Panc1 (cell line): ENCODE results near the gene MARCHF3. TPM values are rescaled to one million over a fixed set of nuclear protein-coding genes. Genes with fewer than 3 reads are reported as not detected.

Source experiments
- ATAC-seq: fragments of 200-7000 bp; cut with Tn5 transposase; 2 replicates; pipeline ENCODE4 v1.9.1; 2020; ENCODE audit warnings: mild to moderate bottlenecking, moderate library complexity
- BruUV-seq: library from RNA; stranded (reverse); fragments of 400-500 nt; replicated peaks from 2 replicates; lab custom pipeline; 2021; lab: Mats Ljungman, UMichigan
- CTCF ChIA-PET: fragments of 300-600 bp; sonication (Branson Sonifier 250); formaldehyde crosslinking; loops from one replicate; lab custom pipeline; 2022; ENCODE audit warnings: antibody characterized with exemption; lab: Charles Lee
- POLR2A ChIA-PET: fragments of 300-600 bp; sonication (Branson Sonifier 250); formaldehyde crosslinking; loops from one replicate; lab custom pipeline; 2022; ENCODE audit warnings: antibody characterized with exemption; lab: Charles Lee
- DNase-seq: peaks from one replicate; pipeline ENCODE4 v3.0.0-alpha.2; 2010; ENCODE audit warnings: low read depth, low spot score
- H3K27ac ChIP-seq: 2 replicates; pipeline ENCODE4 v1.5.1; 2011; ENCODE audit warnings: mild to moderate bottlenecking, low read length, inconsistent platforms
- H3K27me3 ChIP-seq: fragments of 200-500 bp; sonication (Bioruptor generic); 2 replicates; pipeline ENCODE4 v1.6.0; 2014; ENCODE audit warnings: low read length, inconsistent platforms; ENCODE audit not compliant: control insufficient read depth, insufficient read depth
- H3K36me3 ChIP-seq: fragments of 200-500 bp; sonication (Bioruptor generic); 2 replicates; pipeline ENCODE4 v1.5.1; 2014; ENCODE audit warnings: inconsistent platforms, mild to moderate bottlenecking, low read length, moderate library complexity; ENCODE audit not compliant: control insufficient read depth, insufficient read depth
- H3K4me1 ChIP-seq: 2 replicates; pipeline ENCODE4 v1.5.1; 2011; ENCODE audit warnings: inconsistent platforms, mild to moderate bottlenecking, low read length, moderate library complexity; ENCODE audit not compliant: control insufficient read depth, insufficient read depth
- H3K4me3 ChIP-seq, 2 experiments: 2 replicates each; pipeline ENCODE4 v1.5.1; 2011 to 2012; ENCODE audit warnings: low read depth in 2 of 2, low read length in 2 of 2, mild to moderate bottlenecking in 2 of 2, inconsistent platforms in 1 of 2, moderate library complexity in 1 of 2
- H3K9me3 ChIP-seq: fragments of 200-500 bp; sonication (Bioruptor generic); 2 replicates; pipeline ENCODE4 v1.5.1; 2014; ENCODE audit warnings: low read depth, mild to moderate bottlenecking, inconsistent platforms, low read length, moderate library complexity; ENCODE audit not compliant: control insufficient read depth, insufficient read depth
- POLR2AphosphoS5 ChIP-seq: IDR thresholded peaks from 2 replicates; pipeline ENCODE4 v1.6.1; 2012; ENCODE audit warnings: mild to moderate bottlenecking, low read depth, low read length, moderate library complexity
- SIN3A ChIP-seq: IDR thresholded peaks from 2 replicates; pipeline ENCODE4 v1.6.1; 2012; ENCODE audit warnings: low read depth, mild to moderate bottlenecking, low read length, moderate library complexity, borderline replicate concordance; ENCODE audit not compliant: insufficient read depth
- TCF7L2 ChIP-seq: IDR thresholded peaks from 2 replicates; pipeline ENCODE4 v1.6.1; 2011; ENCODE audit warnings: mild to moderate bottlenecking, low read depth, low read length, inconsistent platforms
- in situ Hi-C: cut with HindIII; loops from 2 replicates; pipeline ENCODE4 v1.10.0; 2016; ENCODE audit warnings: low sequenced_read_pairs, low pct_unique_long_range_greater_than_20kb
- intact Hi-C: fragments of 100-400 bp; cut with micrococcal nuclease; formaldehyde crosslinking; loops from one replicate; pipeline ENCODE4 v1.10.0; 2022; ENCODE audit not compliant: unreplicated experiment
- total RNA-seq: library from RNA; stranded (reverse); gene quantifications from one replicate; pipeline ENCODE4 v1.2.1, GENCODE V29; 2021; ENCODE audit not compliant: unreplicated experiment
- TF ChIP-seq, protein P1 (sequence below): fragments of 450-650 bp; IDR thresholded peaks from 2 replicates; pipeline ENCODE4 v1.5.1; 2017; ENCODE audit warnings: mild to moderate bottlenecking
- TF ChIP-seq, protein P2 (sequence below), 2 experiments: IDR thresholded peaks; 2 replicates each; pipeline ENCODE4 v1.6.1; 2011 to 2012; ENCODE audit warnings: low read depth in 2 of 2, control low read depth in 1 of 2, low read length in 1 of 2, mild to moderate bottlenecking in 1 of 2, moderate library complexity in 1 of 2; ENCODE audit not compliant: insufficient read depth in 1 of 2

MARCHF3 gene
- total RNA-seq, 1 experiment from 2014 or later, result 3.0 TPM

DNA sequence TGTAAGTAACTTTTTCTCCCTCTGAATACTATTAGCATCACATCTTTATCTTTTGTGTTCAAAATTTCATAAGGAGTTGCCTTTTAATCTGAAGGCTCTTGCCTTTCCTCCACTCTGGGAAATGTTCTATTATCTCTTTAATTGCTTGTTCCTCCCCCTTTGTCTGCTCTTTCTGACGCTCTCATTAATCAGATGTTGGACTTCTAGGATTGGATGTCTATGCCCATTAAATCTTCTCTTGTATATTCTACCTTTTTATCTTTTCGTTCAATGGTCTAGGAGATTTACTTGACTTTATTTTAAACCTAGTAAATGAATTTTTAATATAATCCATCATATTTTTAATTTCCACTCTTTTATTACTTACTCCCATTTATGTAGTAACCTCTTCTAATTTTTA lies 76.7 kb downstream of the MARCHF3 start:
- no peaks in the 10 kb centered on the region; the same call in 1 of the 2 replicates for H3K27me3 ChIP-seq
- H3K4me1 ChIP-seq, result no peaks in the 10 kb centered on the region
- no peaks in the 10 kb centered on the region for H3K9me3 ChIP-seq
- no peaks in the 10 kb centered on the region for H3K36me3 ChIP-seq
- ChIA-PET CTCF (no interaction called here), POLR2A (no interaction called here)
- intact Hi-C loops, result no loop called here
- no peak overlapping the region for H3K27ac ChIP-seq
- TF ChIP-seq, protein P1, sequence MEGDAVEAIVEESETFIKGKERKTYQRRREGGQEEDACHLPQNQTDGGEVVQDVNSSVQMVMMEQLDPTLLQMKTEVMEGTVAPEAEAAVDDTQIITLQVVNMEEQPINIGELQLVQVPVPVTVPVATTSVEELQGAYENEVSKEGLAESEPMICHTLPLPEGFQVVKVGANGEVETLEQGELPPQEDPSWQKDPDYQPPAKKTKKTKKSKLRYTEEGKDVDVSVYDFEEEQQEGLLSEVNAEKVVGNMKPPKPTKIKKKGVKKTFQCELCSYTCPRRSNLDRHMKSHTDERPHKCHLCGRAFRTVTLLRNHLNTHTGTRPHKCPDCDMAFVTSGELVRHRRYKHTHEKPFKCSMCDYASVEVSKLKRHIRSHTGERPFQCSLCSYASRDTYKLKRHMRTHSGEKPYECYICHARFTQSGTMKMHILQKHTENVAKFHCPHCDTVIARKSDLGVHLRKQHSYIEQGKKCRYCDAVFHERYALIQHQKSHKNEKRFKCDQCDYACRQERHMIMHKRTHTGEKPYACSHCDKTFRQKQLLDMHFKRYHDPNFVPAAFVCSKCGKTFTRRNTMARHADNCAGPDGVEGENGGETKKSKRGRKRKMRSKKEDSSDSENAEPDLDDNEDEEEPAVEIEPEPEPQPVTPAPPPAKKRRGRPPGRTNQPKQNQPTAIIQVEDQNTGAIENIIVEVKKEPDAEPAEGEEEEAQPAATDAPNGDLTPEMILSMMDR, result no peak
- TF ChIP-seq POLR2AphosphoS5 (no peak), TCF7L2 (no peak), SIN3A (no peak)
- TF ChIP-seq, protein P2, sequence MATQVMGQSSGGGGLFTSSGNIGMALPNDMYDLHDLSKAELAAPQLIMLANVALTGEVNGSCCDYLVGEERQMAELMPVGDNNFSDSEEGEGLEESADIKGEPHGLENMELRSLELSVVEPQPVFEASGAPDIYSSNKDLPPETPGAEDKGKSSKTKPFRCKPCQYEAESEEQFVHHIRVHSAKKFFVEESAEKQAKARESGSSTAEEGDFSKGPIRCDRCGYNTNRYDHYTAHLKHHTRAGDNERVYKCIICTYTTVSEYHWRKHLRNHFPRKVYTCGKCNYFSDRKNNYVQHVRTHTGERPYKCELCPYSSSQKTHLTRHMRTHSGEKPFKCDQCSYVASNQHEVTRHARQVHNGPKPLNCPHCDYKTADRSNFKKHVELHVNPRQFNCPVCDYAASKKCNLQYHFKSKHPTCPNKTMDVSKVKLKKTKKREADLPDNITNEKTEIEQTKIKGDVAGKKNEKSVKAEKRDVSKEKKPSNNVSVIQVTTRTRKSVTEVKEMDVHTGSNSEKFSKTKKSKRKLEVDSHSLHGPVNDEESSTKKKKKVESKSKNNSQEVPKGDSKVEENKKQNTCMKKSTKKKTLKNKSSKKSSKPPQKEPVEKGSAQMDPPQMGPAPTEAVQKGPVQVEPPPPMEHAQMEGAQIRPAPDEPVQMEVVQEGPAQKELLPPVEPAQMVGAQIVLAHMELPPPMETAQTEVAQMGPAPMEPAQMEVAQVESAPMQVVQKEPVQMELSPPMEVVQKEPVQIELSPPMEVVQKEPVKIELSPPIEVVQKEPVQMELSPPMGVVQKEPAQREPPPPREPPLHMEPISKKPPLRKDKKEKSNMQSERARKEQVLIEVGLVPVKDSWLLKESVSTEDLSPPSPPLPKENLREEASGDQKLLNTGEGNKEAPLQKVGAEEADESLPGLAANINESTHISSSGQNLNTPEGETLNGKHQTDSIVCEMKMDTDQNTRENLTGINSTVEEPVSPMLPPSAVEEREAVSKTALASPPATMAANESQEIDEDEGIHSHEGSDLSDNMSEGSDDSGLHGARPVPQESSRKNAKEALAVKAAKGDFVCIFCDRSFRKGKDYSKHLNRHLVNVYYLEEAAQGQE (IDR thresholded peaks at IDR 0.05; ENCODE audit: insufficient read depth in 1 of 2, low read depth in 2 of 2, low read length in 1 of 2), result no peak
- no peak for ATAC-seq
- BruUV-seq, result no TSS peak
- in situ Hi-C loops, result no loop called here
- DNase-seq, result no peak
- H3K4me3 ChIP-seq, result no peak overlapping the region

DNA sequence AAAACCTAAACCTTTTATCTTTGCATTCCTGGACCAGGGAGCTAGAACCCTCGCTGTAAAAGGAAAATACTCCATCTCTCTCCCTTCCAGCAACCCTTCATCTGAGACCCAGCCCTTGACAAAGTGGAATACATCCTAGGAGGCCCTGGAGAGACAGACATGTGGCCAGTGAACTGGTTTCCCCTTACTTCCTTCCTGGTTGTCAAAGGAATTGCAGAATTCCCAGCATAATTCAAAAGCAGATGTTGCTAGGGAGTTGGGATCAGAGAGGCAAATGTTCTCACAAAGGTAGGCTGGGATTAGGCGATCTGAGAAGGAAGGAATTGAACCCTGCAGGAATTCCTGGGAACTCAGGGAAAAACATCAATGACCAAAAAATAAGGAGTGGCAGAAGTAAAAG lies 80.9 kb downstream of the MARCHF3 start:
- Histone ChIP-seq H3K27ac (no peak overlapping the region), H3K36me3 (no peaks in the 10 kb centered on the region), H3K27me3 (no peaks in the 10 kb centered on the region; the same call in 1 of the 2 replicates), H3K4me1 (no peaks in the 10 kb centered on the region), H3K9me3 (no peaks in the 10 kb centered on the region), H3K4me3 (no peak overlapping the region)
- DNase-seq (no peak), ATAC-seq (no peak)
- ChIA-PET POLR2A (no interaction called here), CTCF (no interaction called here)
- TF ChIP-seq SIN3A (no peak), TCF7L2 (no peak)
- BruUV-seq, result no TSS peak
- in situ Hi-C loops (no loop called here), intact Hi-C loops (no loop called here)

DNA sequence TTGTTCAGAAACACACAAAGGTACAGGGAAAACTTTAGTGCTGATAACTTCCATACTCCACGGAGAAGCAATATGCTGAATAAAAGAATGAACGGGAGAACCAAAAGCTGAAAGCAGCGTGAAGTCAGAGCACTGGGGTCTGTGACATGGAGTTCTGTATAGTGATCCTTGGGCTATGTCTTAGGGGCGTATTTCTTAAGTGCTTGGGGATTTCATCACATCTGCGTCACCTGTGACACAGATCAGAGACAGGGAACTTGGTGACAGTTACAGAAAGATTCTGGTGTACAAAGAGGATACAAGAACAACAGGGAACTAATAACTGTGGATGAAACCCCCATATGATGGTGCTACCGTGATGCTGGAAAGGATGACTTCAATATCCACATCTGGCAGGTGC lies 81.9 kb downstream of the MARCHF3 start:
- no peak for ATAC-seq
- no peaks in the 10 kb centered on the region for H3K4me1 ChIP-seq
- POLR2A ChIA-PET, result no interaction called here

More for the DNA sequence above, 81.9 kb downstream of the MARCHF3 start:
- no peak overlapping the region for H3K27ac ChIP-seq
- H3K27me3 ChIP-seq, result no peaks in the 10 kb centered on the region; the same call in 1 of the 2 replicates
- H3K36me3 ChIP-seq, result no peaks in the 10 kb centered on the region
- intact Hi-C loops, result no loop called here
- no peaks in the 10 kb centered on the region for H3K9me3 ChIP-seq
- H3K4me3 ChIP-seq, result no peak overlapping the region
- in situ Hi-C loops, result no loop called here
- no peak for DNase-seq
- no peak for TF ChIP-seq POLR2AphosphoS5
- TF ChIP-seq, protein P2 (IDR thresholded peaks at IDR 0.05; ENCODE audit: insufficient read depth in 1 of 2, low read depth in 2 of 2, low read length in 1 of 2), result no peak
- TF ChIP-seq SIN3A, result no peak
- no TSS peak for BruUV-seq
- CTCF ChIA-PET, result no interaction called here
